Activated CD4-positive, alpha-beta T cell treated with anti-CD3 and anti-CD28 coated beads, Interleukin-2, Interleukin-6, amounts not matched to agents 100 ng/mL and 50 ng/mL, durations not matched to agents 16 hours and 8 hours (primary cell): ENCODE results near the gene PLXNA4.

Experiments used
- DNase-seq: peaks from one replicate; pipeline ENCODE4 v3.0.0-alpha.2; 2020

PLXNA4 gene

DNA sequence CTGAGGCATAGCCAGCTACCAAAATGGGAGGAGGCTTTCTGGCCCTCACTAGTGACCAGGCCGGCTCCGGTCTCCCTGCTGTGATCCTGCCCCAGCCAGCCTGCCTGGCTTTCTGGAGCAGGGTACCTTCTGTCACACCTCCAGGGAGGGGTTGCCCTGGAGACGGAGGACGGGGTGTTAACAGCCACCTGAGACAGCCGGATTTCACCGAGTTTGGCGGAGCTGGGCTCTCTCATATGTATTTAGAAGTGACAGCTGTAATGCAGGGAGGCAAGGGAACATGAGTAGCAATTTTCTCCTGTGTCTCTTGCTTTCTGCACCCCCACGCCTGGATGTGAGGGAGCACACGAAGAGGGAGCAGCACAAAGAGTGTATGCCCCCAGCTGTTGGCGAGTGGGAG, 473.3 kb downstream of the PLXNA4 start:
- no peak for DNase-seq

DNA sequence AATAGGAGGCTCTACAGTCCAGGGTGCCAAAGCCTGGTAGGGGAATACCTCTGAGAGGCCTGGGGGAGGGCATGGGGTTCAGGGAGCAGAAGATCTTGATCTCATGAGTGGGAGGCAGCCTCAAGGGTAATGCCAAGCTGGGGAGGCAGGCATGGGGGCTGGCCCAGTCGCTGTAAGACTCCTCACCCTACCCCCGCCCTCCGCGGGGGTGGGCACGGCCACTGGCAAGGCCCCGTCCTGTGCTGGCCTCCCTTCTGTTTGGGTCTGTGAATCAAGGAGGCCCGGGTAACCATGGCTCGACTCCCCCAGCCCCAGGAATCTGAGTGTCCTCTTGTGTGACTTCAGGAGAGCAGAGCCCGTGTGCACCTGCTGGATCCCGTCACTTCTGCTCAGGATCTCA, 473.9 kb downstream of the PLXNA4 start:
- DNase-seq = no peak

DNA sequence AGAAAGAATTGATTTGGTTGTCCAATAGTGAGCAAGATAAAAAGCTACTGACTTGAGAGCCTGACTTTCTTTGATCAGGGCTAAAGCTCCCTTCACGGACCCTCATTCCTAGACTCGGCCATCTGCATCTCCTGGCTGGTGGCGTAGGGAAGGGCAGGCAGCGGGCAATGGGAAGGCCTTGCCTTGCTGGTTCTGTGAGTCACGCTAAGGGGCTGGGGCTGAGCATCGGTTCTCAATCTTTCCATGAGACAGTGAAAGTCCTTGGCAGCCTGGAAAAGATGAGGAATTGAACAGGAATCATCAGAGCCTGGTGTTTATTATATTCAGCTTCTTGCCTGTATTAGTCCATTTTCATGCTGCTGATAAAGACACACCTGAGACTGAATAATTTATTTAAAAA, 475.3 kb downstream of the PLXNA4 start:
- DNase-seq = no peak

DNA sequence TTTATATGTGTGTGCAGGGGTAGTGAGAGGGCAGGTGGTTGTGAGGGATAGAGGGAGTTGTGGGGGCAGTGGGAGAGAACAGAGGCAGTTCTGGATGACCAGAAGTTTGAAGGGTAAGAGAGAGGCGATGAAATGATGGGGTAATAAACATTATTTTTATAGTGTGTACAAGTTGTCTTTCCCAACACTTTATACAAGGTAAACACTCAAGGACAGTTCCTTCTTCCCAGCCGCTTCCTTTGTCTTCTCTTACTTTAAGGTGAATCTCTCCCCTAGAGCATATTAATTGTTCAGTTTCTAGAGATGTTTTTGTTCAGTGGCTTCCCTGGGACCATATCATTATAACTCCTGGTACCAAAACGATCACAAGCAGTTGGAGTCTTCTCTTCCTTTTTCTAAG, 475.8 kb downstream of the PLXNA4 start:
- DNase-seq = no peak

DNA sequence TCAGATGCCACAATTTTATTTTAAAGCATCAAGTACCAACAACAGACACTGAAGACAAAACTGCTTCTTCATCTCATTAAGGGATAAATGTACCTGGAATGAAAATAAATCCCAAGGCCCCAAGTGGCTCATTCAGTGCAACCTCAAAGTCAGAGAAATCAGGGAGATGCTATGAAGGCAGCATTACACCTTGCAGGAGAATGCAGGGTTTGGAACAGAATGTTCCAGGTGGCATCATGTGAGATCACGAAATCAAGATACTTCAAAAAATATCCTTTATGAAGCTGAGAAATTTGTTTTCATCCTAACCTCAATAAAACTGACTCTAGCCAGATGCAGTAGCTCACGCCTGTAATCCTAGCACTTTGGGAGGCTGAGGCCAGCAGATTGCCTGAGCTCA, 477.1 kb downstream of the PLXNA4 start:
- no peak for DNase-seq

DNA sequence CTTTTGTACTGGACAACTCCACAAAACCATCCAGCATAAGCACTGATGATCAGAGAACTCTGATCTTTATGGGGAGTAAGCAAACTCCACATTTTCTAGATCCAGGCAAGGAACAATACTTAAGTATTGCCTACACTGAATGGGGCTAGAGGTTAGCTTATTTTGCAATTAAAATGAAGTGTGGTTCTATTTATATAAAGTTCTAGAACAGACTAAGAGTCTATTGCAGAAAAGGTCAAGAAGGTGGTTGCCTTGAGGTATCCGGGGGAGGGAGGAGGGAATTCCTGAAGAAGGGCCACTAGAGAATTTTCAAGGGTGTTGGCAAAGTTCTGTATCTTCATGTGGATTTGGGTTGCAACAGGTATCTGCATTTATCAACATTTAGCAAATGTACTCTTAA, 477.9 kb downstream of the PLXNA4 start:
- no peak for DNase-seq

DNA sequence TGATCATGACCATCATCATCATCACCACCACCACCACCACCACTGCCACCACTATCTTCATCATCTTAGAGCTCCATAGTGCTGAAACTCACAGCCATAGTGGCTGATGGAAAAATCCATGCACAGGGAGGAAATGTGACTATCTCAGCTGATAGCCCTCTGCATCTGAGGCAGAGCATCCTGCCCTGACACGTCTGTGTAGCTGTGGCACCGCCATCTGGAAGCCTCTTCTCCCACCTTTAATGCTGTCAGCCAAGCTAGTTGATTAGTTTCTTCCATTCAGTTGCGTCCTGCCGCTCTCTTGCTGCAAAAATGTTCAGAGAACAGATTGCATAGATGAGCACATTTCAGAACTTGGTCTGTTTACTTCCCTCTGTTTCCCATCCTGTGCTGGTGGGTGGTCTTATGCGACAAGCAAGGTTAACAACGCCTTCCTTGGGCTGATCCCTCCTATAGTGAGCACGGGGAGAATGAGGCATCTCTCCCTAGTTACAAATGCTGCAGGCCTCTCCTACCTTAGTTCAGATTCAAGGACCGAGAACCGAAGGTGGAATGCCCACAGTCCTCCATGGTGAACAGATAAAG, 478.6 kb downstream of the PLXNA4 start:
- DNase-seq = no peak

DNA sequence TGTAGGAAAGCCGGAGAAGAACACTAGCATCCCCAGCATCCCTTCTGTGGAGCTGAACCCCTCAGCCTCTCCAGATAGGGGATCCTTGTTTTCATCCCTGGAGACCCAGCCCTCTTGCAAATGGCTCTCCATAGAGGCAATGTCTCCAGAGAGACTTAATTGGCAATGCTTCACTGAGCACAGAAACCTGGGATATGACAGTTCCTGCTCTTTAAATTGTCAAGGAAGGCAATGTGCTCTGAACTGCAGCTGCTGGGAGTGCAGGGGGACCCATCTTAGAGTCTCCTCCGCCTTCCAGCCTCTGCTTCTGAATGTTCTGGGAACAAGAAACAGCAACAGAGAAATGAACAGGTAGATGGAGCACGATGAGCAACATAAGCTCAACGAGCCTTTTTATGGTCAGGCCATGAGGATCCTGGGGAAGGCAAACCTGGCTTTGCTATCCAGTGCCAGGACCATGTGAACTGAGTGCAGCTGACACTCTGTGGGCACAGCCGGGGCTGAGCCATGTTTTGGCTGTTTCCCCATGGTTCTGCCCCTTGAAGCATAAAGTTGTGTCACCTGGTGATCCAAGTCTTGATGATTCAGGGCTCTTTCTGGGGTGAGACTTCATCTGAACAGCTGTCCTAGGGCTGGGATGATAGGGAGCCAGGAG, 481.0 kb downstream of the PLXNA4 start:
- no peak for DNase-seq

DNA sequence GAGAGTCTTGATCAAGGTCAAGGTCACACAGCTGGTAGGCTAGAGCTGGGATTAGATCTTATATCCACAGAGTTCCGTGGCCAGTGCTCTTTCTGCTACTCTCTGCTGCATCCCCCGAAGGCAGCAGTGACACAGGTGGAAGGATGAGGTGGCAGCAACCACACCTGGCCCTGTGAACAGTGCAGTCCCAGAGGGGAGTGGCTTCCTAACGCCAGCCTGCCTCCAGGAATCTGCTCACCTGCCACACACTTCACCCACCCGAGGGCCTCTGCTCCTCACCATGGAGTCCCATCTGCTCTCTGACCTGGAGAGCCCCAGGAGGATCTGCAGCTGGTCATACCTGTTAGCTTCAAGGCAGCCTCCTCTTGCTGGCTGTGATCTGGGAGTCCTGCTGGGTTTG, 484.2 kb downstream of the PLXNA4 start:
- no peak for DNase-seq

DNA sequence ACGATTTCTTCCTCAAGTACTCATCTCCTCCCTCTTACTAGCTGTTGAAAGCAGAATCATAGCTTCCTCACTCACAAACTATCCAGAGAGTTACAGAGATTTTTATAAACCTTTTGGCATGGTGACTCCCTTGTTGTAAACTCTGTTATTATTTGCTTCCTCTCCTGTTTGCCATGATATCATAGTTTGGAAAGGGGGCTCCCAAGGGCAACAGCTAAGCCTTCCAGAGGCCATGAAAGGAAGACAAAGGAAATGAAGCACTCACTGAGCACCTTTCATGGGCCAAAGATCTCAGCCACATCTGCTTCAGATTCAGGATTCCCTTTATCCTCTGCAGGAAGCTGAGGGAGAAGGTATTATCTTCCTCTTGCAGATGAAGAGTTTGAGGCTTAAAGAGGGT, 484.6 kb downstream of the PLXNA4 start:
- DNase-seq = no peak

DNA sequence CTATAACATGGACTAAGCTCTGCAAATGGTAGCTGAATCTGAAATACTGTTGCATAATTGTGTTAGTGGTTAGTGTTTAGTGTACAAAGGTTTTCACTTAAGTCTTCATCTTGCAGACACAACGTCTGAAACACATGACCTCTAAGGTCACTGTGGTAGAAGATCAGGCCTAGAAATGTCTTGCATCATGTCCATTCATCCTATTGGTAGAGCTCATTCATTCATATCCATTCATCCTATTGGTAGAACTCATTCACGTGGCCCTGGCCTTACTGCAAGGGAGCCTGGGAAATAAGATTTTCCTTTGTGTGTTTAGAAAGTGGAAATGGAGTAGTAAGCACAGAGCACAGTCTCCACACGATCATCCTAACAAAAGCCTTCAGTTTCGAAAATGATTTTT, 485.8 kb downstream of the PLXNA4 start:
- no peak for DNase-seq

DNA sequence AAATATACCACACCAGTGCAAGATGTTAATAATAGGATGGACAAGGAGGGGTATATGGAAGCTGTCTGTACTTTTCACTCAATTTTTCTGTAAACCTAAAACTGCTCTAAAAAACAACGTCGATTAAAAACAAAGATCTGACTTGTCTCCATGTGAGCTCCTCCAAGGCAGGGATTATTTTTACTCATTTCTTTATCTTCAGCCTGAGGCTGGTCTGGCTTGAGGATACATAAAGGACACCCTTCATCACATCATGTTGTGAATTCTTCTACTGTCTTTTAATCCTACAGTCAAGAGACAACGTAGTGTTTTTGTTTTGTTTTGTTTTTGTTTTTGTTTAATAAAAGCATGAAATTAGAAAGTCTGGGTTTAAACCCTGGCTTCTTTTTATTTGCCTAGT, 486.9 kb downstream of the PLXNA4 start:
- no peak for DNase-seq

DNA sequence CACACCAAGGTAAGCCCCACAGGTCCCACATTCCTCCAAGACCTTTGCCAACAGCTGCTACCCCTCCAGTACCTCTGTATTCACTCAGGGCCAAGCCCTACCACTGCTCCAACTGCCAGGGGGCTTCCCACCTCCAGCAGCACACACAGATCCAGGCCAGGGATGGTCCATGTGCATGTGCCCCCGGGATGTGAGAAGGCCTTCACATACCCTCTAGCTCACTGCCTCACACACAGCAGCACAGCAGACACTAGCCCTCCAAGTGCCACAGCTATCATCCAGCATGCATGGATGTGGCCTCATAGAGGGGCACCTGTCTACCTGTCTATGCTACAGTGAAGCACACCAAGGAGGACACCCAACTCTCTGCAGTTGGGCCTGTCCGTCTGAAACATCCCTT, 488.8 kb downstream of the PLXNA4 start:
- no peak for DNase-seq

DNA sequence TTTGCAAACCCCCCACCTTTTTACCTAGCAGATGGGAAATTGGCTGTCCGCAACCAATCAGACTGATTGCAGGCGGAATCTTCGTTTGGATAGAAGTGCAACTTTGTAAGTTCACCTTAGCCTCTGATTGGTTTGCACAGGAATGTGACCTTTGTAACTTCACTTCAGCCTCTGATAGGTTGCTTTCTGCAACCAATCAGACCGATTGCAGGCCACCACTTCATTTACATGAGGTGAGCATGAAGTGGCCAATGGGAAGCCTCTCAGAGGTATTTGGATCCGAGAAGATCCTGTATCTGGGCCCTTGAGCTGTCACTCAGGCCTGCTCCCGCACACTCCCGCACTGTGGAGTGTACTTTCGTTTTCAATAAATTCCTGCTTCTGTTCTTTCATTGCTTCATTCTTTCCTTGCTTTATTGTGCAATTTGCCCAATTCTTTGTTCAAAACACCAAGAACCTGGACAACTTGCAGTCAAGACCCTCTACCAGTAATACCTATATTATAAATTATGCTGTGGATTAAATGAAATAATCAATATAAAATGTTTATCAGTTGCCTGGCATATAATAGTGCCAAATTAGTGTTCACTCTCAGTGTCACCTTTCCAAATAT, 491.4 kb downstream of the PLXNA4 start:
- DNase-seq = no peak

DNA sequence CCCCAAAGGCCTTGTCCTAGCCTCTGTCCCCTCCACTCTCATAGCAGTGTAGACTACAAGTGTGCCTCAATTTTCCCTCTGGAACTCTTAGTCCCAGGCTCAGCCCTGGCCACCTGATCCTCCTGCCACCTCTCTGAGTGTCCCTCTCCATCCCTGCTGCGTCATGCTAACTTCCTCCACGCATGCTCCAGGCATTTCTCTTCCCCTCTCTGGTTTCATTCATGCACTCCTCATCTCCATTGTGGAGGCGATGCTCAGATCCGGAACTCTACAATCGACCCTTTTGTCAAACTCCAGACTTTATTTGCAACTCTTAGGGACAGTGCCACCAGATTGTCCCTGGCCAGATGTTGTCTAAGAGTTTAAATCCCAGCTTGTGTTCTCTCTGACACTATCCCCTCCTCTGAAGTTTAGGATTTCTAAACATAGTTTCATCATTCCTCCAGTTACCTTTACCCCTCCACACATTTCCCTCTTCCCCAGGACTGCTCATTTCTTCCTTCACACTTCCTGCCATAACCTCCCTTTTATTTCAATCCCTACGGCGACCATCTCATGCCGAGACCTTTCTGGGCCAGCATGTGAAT, 492.6 kb downstream of the PLXNA4 start:
- no peak for DNase-seq

DNA sequence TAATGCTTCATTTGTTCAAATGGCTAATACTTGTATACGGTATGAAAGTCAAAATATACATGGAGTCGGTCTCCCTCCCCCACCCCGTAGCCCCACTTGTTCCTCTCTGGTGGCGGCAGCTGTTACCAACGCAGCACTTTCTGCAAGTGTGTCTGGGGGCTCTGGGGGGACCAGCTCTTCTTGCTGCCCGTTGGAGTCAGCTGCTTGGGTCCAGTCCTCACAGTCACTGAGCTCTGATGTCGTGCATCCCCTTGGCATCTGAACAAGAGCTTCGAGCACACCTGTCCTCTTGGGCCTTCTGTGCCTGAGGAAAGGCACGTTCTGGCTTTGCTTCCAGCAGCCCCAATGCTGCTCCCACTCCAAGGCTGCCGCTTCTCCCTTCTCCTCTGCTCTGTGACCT, 493.1 kb downstream of the PLXNA4 start:
- DNase-seq = no peak

DNA sequence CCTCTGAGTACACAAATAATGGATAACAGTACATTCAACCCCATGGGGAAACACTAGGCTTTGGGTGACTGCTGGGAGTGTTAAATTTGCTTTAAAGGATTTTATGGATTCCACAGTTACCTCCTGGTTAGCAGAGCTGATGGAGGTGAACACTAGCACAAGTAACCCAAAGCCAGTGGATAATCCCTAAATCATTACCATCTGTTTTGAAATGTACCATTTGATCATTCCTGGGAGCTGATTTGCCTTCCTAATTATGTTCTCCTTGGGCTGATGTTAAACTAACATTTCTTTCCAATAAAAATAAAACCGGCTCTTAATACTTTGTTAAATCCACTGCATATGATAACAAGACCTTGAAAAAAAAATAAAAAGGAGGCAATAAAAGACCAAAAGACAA, 493.9 kb downstream of the PLXNA4 start:
- no peak for DNase-seq

DNA sequence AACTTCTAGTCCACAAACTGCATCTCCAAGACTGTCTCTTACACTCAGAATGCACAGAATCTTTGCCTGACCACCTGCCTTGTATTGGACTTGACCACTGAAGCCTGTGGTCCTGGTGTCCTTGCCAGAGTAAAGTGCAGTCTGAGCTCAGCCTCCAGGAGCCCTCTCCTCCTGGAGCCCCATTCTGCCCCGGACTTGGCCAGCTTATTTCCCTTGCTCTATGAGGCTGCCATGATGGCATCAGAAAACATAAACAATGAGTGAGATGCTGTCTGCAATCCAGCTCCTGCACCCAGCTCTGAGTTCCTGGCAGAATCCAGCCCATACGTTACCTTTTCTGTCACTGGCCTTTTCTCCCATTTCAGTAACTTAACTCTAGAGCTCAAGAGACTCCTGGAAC, 494.6 kb downstream of the PLXNA4 start:
- DNase-seq = no peak

DNA sequence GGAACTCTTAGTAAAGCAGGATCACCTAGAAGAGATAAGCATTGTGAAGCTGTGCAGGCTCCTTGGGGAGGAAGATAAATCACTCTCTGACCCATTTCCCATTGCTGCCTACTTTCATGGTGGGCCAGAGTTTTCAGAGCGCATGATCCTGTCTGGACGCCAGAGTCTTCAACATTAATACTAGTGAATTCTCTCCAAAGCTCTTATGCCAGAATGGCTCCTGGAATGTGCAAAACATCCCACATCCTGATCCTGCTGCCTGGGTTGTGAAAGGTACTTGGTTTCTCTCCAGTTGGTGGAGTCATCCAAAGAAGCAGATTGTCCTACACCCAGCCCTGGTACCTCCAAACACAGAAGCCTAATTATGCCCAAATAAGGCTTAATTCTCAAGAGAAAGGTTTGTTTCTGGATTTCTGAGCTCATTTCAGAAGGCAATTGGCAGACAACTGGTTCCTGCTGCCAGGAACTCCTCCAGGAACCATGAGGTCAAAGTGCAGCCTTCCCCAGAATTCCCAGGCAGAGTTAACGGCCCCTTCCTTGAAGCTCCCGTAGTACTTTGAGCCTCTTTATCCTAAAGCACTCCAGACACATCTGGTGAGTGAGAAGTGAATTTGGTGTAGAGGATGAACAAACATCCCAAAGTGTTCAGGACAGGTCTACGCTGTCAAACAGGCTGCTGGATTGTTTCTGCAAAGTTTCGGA, 495.2 kb downstream of the PLXNA4 start:
- no peak for DNase-seq

DNA sequence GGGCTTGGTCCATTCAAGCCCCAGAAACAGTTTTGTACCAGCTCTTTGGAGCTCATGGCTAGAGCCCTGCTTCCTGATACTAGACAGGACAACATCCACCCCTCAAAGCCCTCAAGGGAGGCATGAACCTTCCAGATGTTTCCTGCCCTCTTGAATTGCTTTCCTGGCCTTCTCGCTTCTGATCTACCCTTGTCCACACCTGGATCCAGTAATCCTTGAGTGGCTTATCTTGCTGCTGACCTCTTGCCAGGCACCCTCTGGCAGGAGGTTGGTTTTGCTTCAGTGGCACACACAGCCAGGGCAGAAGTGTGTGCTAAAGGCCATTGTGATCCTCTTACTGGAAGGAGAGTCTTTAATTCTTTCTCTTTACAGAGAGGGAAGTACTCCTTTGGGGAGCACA, 495.8 kb downstream of the PLXNA4 start:
- no peak for DNase-seq

DNA sequence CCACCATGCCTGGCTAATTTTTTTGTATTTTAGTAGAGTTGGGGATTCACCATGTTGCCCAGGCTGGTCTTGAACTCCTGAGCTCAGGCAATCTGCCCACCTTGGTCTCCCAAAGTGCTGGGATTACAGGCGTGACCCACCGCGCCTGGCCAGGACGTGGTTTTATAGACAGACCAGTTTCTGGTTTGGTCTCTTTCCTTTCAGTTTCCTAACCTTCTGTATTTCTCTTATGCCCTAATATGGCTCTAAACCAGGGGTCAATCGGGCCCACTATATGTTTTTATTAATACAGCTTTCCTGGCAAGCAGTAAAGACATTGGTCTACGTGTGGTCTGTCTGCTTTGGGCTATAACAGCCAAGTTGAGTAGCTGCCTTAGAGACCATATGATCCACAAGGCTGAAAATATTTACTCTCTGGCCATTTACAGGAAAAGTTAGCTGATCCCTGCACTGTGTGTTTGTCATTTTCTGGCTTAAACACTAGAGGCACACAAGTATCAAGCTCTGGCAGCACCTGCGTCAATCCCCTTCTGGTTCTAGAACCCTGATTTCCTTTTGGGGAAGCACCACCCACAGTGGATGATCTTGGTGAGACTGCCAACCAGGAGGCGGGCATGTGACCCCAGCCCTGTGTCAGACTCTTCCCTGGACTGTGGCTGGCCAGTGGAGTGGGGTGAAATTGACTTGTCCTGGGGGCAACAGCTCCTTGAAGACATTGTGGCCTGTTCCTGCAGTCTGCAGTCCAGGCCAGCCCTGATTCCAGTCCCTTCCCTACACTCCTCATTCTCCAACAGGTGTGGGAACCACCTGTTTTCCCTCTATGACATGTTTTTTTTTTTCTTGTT, 497.2 kb downstream of the PLXNA4 start:
- DNase-seq = no peak

DNA sequence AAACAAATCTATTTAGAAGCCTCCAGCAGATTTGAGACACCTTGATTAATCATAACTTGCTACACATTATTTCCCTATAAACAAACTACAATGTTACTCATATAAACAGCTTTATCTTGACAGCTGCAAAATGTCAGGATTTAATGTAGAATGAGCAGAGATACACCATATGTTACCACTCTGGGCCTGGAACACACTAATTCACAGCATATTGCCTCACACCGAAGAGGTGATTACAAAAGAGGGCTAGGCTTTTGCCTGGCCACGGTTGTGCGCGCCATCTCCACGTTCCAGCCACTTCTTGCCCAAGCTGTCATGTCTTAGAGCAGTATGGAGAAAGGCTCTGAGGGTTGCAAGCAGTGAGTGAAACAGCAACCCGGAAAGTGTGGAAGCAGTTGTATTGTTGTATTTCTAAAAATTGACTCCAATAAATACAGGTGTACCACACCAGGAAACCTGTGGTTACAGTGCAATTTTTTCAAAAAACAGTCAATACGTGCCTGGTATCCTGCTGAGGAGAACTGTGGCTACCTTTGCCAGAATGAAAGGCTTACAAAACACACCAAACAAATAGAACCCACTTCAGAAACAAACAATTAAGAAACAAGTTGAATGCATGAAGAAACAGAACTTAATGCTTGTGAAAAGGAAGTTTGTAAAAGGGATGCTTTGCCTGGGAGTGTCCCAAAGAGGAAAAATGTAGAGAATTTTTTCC, 498.1 kb downstream of the PLXNA4 start:
- no peak for DNase-seq
